GM12878 (cell line): Measurements from ENCODE around the gene ATG5. TPM values are rescaled to one million over a fixed set of nuclear protein-coding genes. Genes with fewer than 3 reads are reported as not detected.
A peak's percentile ranks its signal among the peaks of the same experiment; 100 is the strongest.

Experiments
- BACH1 ChIP-seq: fragments of 450-650 bp; IDR thresholded peaks from 2 replicates; pipeline ENCODE4 v1.6.1; 2017; ENCODE audit warnings: mild to moderate bottlenecking, borderline replicate concordance
- BMI1 ChIP-seq: fragments of 450-650 bp; IDR thresholded peaks from 2 replicates; pipeline ENCODE4 v1.6.1; 2016; ENCODE audit warnings: mild to moderate bottlenecking, moderate library complexity, borderline replicate concordance
- CBX3 ChIP-seq: fragments of 200-600 bp; sonication (generic); IDR thresholded peaks from 2 replicates; pipeline ENCODE4 v1.6.1; 2016; ENCODE audit warnings: low read depth, borderline replicate concordance
- CEBPB ChIP-seq, 2 experiments: fragments of 150-350 bp in 1 of 2; IDR thresholded peaks; 2 replicates each; pipeline ENCODE4 v1.6.1; 2012 to 2014; ENCODE audit warnings: low read depth in 2 of 2, low read length in 2 of 2, borderline replicate concordance in 1 of 2, inconsistent platforms in 1 of 2
- E4F1 ChIP-seq: fragments of 450-650 bp; IDR thresholded peaks from 2 replicates; pipeline ENCODE4 v1.6.1; 2018; ENCODE audit warnings: borderline replicate concordance, mild to moderate bottlenecking; ENCODE audit not compliant: partially characterized antibody
- IKZF1 ChIP-seq: fragments of 450-650 bp; conservative IDR thresholded peaks from 2 replicates; pipeline ENCODE4 v1.6.1; 2017; ENCODE audit warnings: antibody characterized with exemption, mild to moderate bottlenecking
- LARP7 ChIP-seq: fragments of 450-650 bp; IDR thresholded peaks from 2 replicates; pipeline ENCODE4 v1.6.1; 2017; ENCODE audit warnings: mild to moderate bottlenecking
- TBL1XR1 ChIP-seq: IDR thresholded peaks from 2 replicates; pipeline ENCODE4 v1.6.1; 2012; ENCODE audit warnings: low read depth, low read length, improper control_type of control experiment
- TCF3 ChIP-seq: IDR thresholded peaks from 2 replicates; pipeline ENCODE4 v1.6.1; 2012; ENCODE audit warnings: low read depth, mild to moderate bottlenecking, low read length, borderline replicate concordance; ENCODE audit not compliant: insufficient read depth
- polyA plus RNA-seq, 11 experiments: library from polyadenylated mRNA; depleted of rRNA in 4 of 11; unstranded in 6 of 11; stranded (reverse) in 5 of 11; fragments of >200 nt; fragmentation: Nextera tagmentation in 4 of 11; fragmentation: Illumina TruSeq in 1 of 11; extraction: Ambion mirVana in 4 of 11; extraction: Trizol in 1 of 11; gene quantifications; 1 replicate in 1 of 11; 2 replicates in 10 of 11; pipeline versions ENCODE4 v1.2.1 to v1.2.3, GENCODE V29; 2011 to 2016; ENCODE audit warnings: inconsistent platforms in 2 of 11, missing spikeins in 2 of 11, low read depth in 1 of 11
- total RNA-seq, 4 experiments: library from RNA; depleted of rRNA in 3 of 4; stranded (reverse); fragments of >200 nt in 3 of 4; fragmentation: Illumina TruSeq in 1 of 4; extraction: Trizol in 1 of 4; gene quantifications; 2 replicates each; pipeline versions ENCODE4 v1.2.1 to v1.2.3, GENCODE V29; 2013 to 2021
- TF ChIP-seq, protein P1 (sequence below): IDR thresholded peaks from 2 replicates; pipeline ENCODE4 v1.6.1; 2012; ENCODE audit warnings: improper control_type of control experiment, low read depth, low read length; ENCODE audit not compliant: insufficient replicate concordance
- TF ChIP-seq, protein P2 (sequence below): IDR thresholded peaks from 2 replicates; pipeline ENCODE4 v1.6.1; 2012; ENCODE audit warnings: mild to moderate bottlenecking, low read depth, low read length

The ATG5 gene
- total and polyA plus RNA-seq, 10 of the 15 experiments (the other 5 are each of a cell fraction or from before 2014, with no cell fraction given): 12.9 to 51.8 (median 23.9) TPM

- peak; percentile 67; the same call in 1 of the 2 replicates for TF ChIP-seq BACH1
- no peak for TF ChIP-seq E4F1
- TF ChIP-seq, protein P1, sequence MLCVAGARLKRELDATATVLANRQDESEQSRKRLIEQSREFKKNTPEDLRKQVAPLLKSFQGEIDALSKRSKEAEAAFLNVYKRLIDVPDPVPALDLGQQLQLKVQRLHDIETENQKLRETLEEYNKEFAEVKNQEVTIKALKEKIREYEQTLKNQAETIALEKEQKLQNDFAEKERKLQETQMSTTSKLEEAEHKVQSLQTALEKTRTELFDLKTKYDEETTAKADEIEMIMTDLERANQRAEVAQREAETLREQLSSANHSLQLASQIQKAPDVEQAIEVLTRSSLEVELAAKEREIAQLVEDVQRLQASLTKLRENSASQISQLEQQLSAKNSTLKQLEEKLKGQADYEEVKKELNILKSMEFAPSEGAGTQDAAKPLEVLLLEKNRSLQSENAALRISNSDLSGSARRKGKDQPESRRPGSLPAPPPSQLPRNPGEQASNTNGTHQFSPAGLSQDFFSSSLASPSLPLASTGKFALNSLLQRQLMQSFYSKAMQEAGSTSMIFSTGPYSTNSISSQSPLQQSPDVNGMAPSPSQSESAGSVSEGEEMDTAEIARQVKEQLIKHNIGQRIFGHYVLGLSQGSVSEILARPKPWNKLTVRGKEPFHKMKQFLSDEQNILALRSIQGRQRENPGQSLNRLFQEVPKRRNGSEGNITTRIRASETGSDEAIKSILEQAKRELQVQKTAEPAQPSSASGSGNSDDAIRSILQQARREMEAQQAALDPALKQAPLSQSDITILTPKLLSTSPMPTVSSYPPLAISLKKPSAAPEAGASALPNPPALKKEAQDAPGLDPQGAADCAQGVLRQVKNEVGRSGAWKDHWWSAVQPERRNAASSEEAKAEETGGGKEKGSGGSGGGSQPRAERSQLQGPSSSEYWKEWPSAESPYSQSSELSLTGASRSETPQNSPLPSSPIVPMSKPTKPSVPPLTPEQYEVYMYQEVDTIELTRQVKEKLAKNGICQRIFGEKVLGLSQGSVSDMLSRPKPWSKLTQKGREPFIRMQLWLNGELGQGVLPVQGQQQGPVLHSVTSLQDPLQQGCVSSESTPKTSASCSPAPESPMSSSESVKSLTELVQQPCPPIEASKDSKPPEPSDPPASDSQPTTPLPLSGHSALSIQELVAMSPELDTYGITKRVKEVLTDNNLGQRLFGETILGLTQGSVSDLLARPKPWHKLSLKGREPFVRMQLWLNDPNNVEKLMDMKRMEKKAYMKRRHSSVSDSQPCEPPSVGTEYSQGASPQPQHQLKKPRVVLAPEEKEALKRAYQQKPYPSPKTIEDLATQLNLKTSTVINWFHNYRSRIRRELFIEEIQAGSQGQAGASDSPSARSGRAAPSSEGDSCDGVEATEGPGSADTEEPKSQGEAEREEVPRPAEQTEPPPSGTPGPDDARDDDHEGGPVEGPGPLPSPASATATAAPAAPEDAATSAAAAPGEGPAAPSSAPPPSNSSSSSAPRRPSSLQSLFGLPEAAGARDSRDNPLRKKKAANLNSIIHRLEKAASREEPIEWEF: peak; percentile 49
- TF ChIP-seq TBL1XR1: no peak
- TF ChIP-seq TCF3: peak; percentile 52; the same call in 1 of the 2 replicates
- peak; percentile 86; the same call in 1 of the 2 replicates for TF ChIP-seq IKZF1
- TF ChIP-seq, protein P2, sequence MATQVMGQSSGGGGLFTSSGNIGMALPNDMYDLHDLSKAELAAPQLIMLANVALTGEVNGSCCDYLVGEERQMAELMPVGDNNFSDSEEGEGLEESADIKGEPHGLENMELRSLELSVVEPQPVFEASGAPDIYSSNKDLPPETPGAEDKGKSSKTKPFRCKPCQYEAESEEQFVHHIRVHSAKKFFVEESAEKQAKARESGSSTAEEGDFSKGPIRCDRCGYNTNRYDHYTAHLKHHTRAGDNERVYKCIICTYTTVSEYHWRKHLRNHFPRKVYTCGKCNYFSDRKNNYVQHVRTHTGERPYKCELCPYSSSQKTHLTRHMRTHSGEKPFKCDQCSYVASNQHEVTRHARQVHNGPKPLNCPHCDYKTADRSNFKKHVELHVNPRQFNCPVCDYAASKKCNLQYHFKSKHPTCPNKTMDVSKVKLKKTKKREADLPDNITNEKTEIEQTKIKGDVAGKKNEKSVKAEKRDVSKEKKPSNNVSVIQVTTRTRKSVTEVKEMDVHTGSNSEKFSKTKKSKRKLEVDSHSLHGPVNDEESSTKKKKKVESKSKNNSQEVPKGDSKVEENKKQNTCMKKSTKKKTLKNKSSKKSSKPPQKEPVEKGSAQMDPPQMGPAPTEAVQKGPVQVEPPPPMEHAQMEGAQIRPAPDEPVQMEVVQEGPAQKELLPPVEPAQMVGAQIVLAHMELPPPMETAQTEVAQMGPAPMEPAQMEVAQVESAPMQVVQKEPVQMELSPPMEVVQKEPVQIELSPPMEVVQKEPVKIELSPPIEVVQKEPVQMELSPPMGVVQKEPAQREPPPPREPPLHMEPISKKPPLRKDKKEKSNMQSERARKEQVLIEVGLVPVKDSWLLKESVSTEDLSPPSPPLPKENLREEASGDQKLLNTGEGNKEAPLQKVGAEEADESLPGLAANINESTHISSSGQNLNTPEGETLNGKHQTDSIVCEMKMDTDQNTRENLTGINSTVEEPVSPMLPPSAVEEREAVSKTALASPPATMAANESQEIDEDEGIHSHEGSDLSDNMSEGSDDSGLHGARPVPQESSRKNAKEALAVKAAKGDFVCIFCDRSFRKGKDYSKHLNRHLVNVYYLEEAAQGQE: peak; percentile 31; the same call in 1 of the 2 replicates
- no peak for TF ChIP-seq CBX3
- peak; percentile 46 to 87; a peak in 2 of 4 replicates for TF ChIP-seq CEBPB (IDR thresholded peaks at IDR 0.05; ENCODE audit: borderline replicate concordance in 1 of 2, low read depth in 2 of 2, low read length in 2 of 2)
- TF ChIP-seq BMI1: peak; percentile 41
- no peak; the same call in 1 of the 2 replicates for TF ChIP-seq LARP7
Measured at GRCh38 chr6:106163966-106164877, 161.3 kb downstream of the ATG5 start (continued).
